ENCODE data around the gene MAN1A1. TPM values are rescaled to one million over a fixed set of nuclear protein-coding genes. Genes with fewer than 3 reads are reported as not detected.

The MAN1A1 gene
- total and polyA plus RNA-seq, 2 experiments from 2014 or later = 2.0 to 8.7 TPM

- TF ChIP-seq ZNF462 (CRISPR knock-in tag; IDR thresholded peaks at IDR 0.05) = no peak
- TF ChIP-seq NANOG (IDR thresholded peaks at IDR 0.05; ENCODE audit: borderline replicate concordance) = no peak
- TF ChIP-seq POLR2AphosphoS5 (IDR thresholded peaks at IDR 0.05; ENCODE audit: low read depth) = no peak
- no peak for TF ChIP-seq EZH2phosphoT487 (IDR thresholded peaks at IDR 0.05; ENCODE audit: unreplicated experiment)
Measured at GRCh38 chr6:119210596-119210995, 139.0 kb downstream of the MAN1A1 start (continued).

- Histone ChIP-seq H3K4me3 (no peak overlapping the region), H2AFZ (no peak overlapping the region), H4K20me1 (replicated peaks; ENCODE audit: insufficient read depth) (no peaks in the 10 kb centered on the region), H3K36me3 (ENCODE audit: insufficient read depth) (no peaks in the 10 kb centered on the region), H3K4me1 (ENCODE audit: insufficient read depth) (no peaks in the 10 kb centered on the region), H3F3A (replicated peaks; ENCODE audit: low read depth) (no peaks in the 10 kb centered on the region), H3K27ac (ENCODE audit: low read depth) (no peak overlapping the region), H3K4me2 (no peak overlapping the region), H3K27me3 (ENCODE audit: insufficient read depth) (no peaks in the 10 kb centered on the region), H3K79me2 (replicated peaks; ENCODE audit: insufficient read depth) (no peaks in the 10 kb centered on the region), H3K9me2 (ENCODE audit: insufficient read depth) (no peaks in the 10 kb centered on the region)
- Mint-ChIP-seq H3K4me1 (no peaks in the 10 kb centered on the region), H3K36me3 (ENCODE audit: low read depth) (no peaks in the 10 kb centered on the region), H3K27ac (no peak overlapping the region), H3K9me3 (no peaks in the 10 kb centered on the region), H3K4me3 (no peak overlapping the region), H3K27me3 (ENCODE audit: insufficient read depth, low read depth, poor library complexity) (no peaks in the 10 kb centered on the region)
- ATAC-seq (no peak), DNase-seq (ENCODE audit: low spot score) (no peak)
- no peak for TF ChIP-seq ETS1 (IDR thresholded peaks at IDR 0.05)
- no peak for TF ChIP-seq ZNF331 (CRISPR knock-in tag; IDR thresholded peaks at IDR 0.05; ENCODE audit: low read depth)
- TF ChIP-seq JUNB (IDR thresholded peaks at IDR 0.05; ENCODE audit: unreplicated experiment) = no peak
- no peak for TF ChIP-seq REST (IDR thresholded peaks at IDR 0.05; ENCODE audit: unreplicated experiment)
Measured at GRCh38 chr6:119209452-119210205, 139.9 kb downstream of the MAN1A1 start.
